ENCODE data around the gene ENO1.

DNA sequence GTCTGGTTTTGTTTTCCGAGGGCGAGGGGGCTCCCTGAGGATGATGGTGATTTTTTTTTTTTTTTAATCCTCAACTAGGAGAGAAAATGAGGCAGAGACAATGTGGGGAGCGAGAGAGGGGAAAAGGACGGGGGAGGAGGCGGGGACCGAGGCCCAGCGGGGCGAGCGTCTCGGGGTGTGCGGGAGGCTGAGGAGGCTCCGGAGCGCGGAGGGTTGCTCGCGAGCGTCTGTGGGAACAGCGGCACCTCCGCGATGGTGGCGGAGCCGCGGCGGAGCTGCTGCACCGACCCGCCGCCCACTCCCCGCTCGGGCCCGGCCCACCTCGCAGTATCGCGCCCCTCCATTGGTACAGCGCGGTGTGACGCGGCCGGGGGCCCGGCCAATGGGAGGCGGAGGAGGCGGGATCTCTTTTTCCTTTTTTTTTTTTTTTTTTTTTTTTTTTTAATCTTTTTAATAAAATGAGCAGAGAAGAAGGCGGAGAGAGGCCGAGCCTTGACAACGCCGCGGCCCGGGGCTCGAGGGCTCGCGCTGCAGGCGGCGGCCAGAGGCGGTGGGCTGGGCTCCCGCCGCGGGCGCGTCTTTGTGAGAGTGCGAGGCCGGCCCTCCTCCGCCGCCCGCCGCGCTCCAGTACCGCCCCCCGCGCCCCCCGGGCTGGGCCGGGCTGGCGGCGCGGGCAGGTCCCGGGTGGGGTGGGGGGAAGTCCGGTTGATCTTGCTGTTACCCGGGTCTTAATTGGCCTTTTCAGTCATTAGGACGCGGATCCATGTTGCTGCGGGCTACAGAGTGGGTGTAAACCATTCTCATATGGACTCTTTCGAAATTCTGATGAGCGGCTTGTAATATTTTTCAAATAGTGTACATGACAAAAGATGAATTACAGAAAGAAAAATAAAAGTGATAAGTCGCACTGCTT is 60.8 kb downstream of the ENO1 start, which contains the start of gene RERE:
- TF ChIP-seq, protein P1, sequence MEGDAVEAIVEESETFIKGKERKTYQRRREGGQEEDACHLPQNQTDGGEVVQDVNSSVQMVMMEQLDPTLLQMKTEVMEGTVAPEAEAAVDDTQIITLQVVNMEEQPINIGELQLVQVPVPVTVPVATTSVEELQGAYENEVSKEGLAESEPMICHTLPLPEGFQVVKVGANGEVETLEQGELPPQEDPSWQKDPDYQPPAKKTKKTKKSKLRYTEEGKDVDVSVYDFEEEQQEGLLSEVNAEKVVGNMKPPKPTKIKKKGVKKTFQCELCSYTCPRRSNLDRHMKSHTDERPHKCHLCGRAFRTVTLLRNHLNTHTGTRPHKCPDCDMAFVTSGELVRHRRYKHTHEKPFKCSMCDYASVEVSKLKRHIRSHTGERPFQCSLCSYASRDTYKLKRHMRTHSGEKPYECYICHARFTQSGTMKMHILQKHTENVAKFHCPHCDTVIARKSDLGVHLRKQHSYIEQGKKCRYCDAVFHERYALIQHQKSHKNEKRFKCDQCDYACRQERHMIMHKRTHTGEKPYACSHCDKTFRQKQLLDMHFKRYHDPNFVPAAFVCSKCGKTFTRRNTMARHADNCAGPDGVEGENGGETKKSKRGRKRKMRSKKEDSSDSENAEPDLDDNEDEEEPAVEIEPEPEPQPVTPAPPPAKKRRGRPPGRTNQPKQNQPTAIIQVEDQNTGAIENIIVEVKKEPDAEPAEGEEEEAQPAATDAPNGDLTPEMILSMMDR (IDR thresholded peaks at IDR 0.05), result no peak
- peak in 1 of 2 donors; percentile 93 for TF ChIP-seq POLR2A (IDR thresholded peaks at IDR 0.05)
